ENCODE results near the gene BAIAP2L1.
"Not testable (repeated sequence)": the region's sequence is repeated elsewhere in the genome, so short reads cannot be mapped to it uniquely, and the experiment has no call there.

The BAIAP2L1 gene

GRCh38 chr7:98396768-98397167 is 4.1 kb downstream of the BAIAP2L1 start:
- no peaks in the 10 kb centered on the region for H3K36me3 ChIP-seq (ENCODE audit: insufficient read depth, low read depth, low read length)
- no peak overlapping the region for H3K4me3 ChIP-seq (ENCODE audit: low read length)

GRCh38 chr7:98395951-98396350 is 4.9 kb downstream of the BAIAP2L1 start:
- H3K9ac ChIP-seq (ENCODE audit: low read depth, low read length) = no peak overlapping the region
- H3K27ac ChIP-seq (ENCODE audit: low read length) = no peak overlapping the region
- H3K36me3 ChIP-seq (ENCODE audit: insufficient read depth, low read depth, low read length) = no peaks in the 10 kb centered on the region
- H3K27me3 ChIP-seq (ENCODE audit: insufficient read depth, low read length) = no peaks in the 10 kb centered on the region
- no peak overlapping the region for H3K4me3 ChIP-seq (ENCODE audit: low read length)
- no peaks in the 10 kb centered on the region for H3K9me3 ChIP-seq (ENCODE audit: insufficient read depth, low read depth, low read length)
- peaks cover 7% of the 10 kb centered on the region; the same call in 1 of the 2 replicates for H3K4me1 ChIP-seq (ENCODE audit: insufficient read depth, low read length)

More at GRCh38 chr7:98396768-98397167, 4.1 kb downstream of the BAIAP2L1 start:
- H3K27me3 ChIP-seq (ENCODE audit: insufficient read depth, low read length) = no peaks in the 10 kb centered on the region; the same call in 1 of the 2 replicates
- no peaks in the 10 kb centered on the region for H3K9me3 ChIP-seq (ENCODE audit: insufficient read depth, low read depth, low read length)
- H3K27ac ChIP-seq (ENCODE audit: low read length) = no peak overlapping the region
- H3K4me1 ChIP-seq (ENCODE audit: insufficient read depth, low read length) = peaks cover 7% of the 10 kb centered on the region; the same call in 1 of the 2 replicates
- no peak overlapping the region for H3K9ac ChIP-seq (ENCODE audit: low read depth, low read length)

DNA sequence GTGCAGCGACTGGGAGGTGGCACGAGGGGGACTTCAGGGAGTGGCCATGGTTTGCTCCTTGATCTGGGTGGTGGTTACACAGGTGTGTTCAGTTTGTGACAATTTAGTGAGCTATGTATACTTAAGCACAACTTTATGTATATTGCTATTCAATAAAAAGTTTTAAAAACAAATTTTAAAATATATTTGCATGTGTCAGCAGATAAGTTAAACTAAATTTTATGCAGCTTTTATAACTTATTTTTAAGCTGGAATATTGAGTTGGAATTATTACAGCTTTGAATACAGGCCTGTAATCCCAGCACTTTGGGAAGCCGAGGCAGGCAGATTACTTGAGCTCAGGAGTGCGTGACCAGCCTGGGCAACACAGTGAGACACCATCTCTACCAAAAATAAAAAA is 5.4 kb downstream of the BAIAP2L1 start:
- H3K9me3 ChIP-seq (ENCODE audit: insufficient read depth, low read depth, low read length) = no peaks in the 10 kb centered on the region
- H3K27me3 ChIP-seq (ENCODE audit: insufficient read depth, low read length) = no peaks in the 10 kb centered on the region
- no peak overlapping the region for H3K27ac ChIP-seq (ENCODE audit: low read length)
- H3K4me3 ChIP-seq (ENCODE audit: low read length) = no peak overlapping the region
- H3K9ac ChIP-seq (ENCODE audit: low read depth, low read length) = no peak overlapping the region
- H3K36me3 ChIP-seq (ENCODE audit: insufficient read depth, low read depth, low read length) = no peaks in the 10 kb centered on the region
- H3K4me1 ChIP-seq (ENCODE audit: insufficient read depth, low read length) = peaks cover 7% of the 10 kb centered on the region; the same call in 1 of the 2 replicates

DNA sequence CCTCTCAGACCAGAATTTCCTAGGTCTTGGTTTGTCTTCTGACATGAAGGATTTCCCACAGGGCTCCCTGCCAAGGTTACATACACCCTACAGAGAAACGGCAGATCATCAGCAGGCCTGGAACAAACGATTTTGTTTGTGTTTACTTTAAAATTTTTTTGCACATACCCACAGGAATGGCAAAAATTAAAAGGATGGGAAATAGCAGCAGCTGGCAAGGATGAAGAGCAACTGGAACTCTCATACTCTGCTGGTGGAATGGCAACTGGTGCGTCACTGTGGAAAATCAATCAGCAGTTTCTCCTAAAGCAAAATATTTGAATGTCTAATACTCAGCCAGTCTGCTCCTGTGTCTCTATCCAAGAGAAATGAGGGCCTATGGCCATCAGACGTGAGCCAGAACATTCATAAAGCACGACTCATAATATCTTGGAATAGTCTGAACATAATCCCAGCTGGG is 6.5 kb downstream of the BAIAP2L1 start:
- H3K27ac ChIP-seq (ENCODE audit: low read length) = no peak overlapping the region
- H3K9me3 ChIP-seq (ENCODE audit: insufficient read depth, low read depth, low read length) = no peaks in the 10 kb centered on the region
- peaks cover 7% of the 10 kb centered on the region; the same call in 1 of the 2 replicates for H3K4me1 ChIP-seq (ENCODE audit: insufficient read depth, low read length)

DNA sequence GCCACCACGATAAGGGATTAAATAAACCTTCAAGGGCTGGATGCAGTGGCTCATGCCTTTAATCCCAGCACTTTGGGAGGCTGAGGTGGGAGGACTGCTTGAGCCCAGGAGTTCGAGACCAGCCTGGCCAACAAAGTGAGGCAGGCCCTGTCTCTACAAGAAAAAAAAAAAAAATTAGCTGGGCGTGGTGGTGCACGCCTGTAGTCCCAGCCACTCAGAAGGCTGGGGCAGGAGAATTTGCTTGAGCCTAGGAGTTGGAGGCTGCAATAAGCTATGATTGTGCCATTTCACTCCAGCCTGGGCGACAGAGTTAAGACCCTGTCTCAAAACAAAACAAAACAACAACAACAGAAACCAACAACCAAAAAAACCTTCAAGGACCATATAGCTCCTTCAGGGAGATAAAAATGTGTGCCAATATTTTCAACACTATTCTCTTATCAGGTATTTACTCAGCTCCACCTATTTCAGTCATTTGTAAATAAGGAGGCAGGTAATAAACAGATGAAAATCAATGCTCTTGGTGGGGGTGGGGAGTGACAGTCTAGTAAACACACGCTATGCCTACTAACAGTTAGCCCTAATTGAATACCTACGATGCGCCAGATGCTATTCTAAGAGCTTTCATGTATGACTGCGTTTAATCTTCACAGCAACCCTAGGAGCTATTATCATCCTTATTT is 13.2 kb downstream of the BAIAP2L1 start:
- no peaks in the 10 kb centered on the region; the same call in 1 of the 2 replicates for H3K4me1 ChIP-seq (ENCODE audit: insufficient read depth, low read length)
- no peak overlapping the region for H3K9ac ChIP-seq (ENCODE audit: low read depth, low read length)
- no peak overlapping the region for H3K27ac ChIP-seq (ENCODE audit: low read length)
- H3K9me3 ChIP-seq (ENCODE audit: insufficient read depth, low read depth, low read length) = no peaks in the 10 kb centered on the region
- H3K36me3 ChIP-seq (ENCODE audit: insufficient read depth, low read depth, low read length) = 0 out of 2 replicates have a peak, but pooled peaks cover 9% of the 10 kb centered on the region
- H3K4me3 ChIP-seq (ENCODE audit: low read length) = no peak overlapping the region
- no peaks in the 10 kb centered on the region for H3K27me3 ChIP-seq (ENCODE audit: insufficient read depth, low read length)

More for the DNA sequence above, 6.5 kb downstream of the BAIAP2L1 start:
- Histone ChIP-seq H3K36me3 (ENCODE audit: insufficient read depth, low read depth, low read length) (no peaks in the 10 kb centered on the region), H3K4me3 (ENCODE audit: low read length) (no peak overlapping the region), H3K9ac (ENCODE audit: low read depth, low read length) (no peak overlapping the region), H3K27me3 (ENCODE audit: insufficient read depth, low read length) (no peaks in the 10 kb centered on the region)

DNA sequence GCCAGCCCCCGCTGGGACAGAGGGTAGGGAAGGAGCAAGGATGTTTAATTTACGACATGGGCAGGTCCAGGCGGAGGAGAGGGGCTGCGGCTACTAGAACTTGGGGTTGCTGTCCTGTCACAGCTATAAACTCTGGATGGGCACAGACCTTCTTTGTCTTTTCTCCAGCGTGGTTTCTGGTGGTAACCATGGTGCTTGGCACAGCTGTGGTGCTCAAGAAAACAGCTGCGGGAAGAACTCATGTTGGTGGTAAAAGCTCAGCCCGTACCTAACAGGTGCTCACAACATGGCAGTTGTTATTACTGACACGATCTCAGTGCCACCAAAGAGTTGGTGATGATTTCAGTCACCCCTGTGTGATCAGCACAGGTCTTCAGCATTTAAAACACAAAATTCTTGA is 13.8 kb downstream of the BAIAP2L1 start:
- Histone ChIP-seq H3K9me3 (ENCODE audit: insufficient read depth, low read depth, low read length) (no peaks in the 10 kb centered on the region), H3K36me3 (ENCODE audit: insufficient read depth, low read depth, low read length) (0 out of 2 replicates have a peak, but pooled peaks cover 9% of the 10 kb centered on the region), H3K4me1 (ENCODE audit: insufficient read depth, low read length) (no peaks in the 10 kb centered on the region; the same call in 1 of the 2 replicates), H3K9ac (ENCODE audit: low read depth, low read length) (no peak overlapping the region), H3K4me3 (ENCODE audit: low read length) (no peak overlapping the region), H3K27me3 (ENCODE audit: insufficient read depth, low read length) (no peaks in the 10 kb centered on the region), H3K27ac (ENCODE audit: low read length) (no peak overlapping the region)

- H3K4me3 ChIP-seq (ENCODE audit: low read length); H3K27ac ChIP-seq (ENCODE audit: low read length); H3K36me3 ChIP-seq (ENCODE audit: insufficient read depth, low read depth, low read length); H3K9me3 ChIP-seq (ENCODE audit: insufficient read depth, low read depth, low read length); H3K4me1 ChIP-seq (ENCODE audit: insufficient read depth, low read length); H3K9ac ChIP-seq (ENCODE audit: low read depth, low read length); H3K27me3 ChIP-seq (ENCODE audit: insufficient read depth, low read length): not testable (repeated sequence)
Measured at GRCh38 chr7:98385532-98385931, 15.4 kb downstream of the BAIAP2L1 start.

DNA sequence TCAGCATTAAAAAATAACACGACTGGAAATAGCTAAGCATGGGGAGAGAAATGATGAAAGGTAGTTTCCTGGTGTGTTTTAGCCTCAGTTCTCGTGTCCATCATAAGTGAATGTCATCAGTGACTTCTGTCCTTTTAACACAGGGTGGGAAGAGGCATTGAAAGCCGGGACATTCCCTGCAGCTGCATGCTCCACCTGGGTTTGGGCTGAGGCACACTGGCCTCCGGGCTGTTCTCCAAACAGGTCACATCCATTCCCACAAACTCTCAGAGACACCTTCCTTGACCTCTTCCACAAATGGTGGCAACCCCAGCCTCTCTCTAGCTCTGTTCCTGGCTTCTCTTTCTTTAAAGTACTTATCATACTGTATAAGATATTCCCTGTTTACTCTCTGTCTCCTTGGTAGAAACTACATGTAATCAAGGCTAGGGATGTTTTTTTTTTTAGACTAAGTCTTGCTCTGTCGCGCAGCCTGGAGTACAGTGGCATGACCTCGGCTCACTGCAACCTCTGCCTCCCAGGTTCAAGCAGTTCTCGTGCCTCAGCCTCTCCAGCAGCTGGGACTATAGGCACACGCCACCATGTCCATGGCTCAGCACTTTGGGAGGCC is 22.6 kb downstream of the BAIAP2L1 start:
- Histone ChIP-seq H3K27ac (ENCODE audit: low read length) (no peak overlapping the region), H3K9me3 (ENCODE audit: insufficient read depth, low read depth, low read length) (no peaks in the 10 kb centered on the region)

GRCh38 chr7:98376711-98377110 is 24.2 kb downstream of the BAIAP2L1 start:
- H3K4me1 ChIP-seq (ENCODE audit: insufficient read depth, low read length) = no peaks in the 10 kb centered on the region
- H3K9me3 ChIP-seq (ENCODE audit: insufficient read depth, low read depth, low read length) = no peaks in the 10 kb centered on the region
- no peak overlapping the region for H3K27ac ChIP-seq (ENCODE audit: low read length)
- no peak overlapping the region for H3K9ac ChIP-seq (ENCODE audit: low read depth, low read length)
- H3K27me3 ChIP-seq (ENCODE audit: insufficient read depth, low read length) = no peaks in the 10 kb centered on the region
- 0 out of 2 replicates have a peak, but pooled peaks cover 10% of the 10 kb centered on the region for H3K36me3 ChIP-seq (ENCODE audit: insufficient read depth, low read depth, low read length)
- H3K4me3 ChIP-seq (ENCODE audit: low read length) = no peak overlapping the region

More for the DNA sequence above, 22.6 kb downstream of the BAIAP2L1 start:
- Histone ChIP-seq H3K36me3 (ENCODE audit: insufficient read depth, low read depth, low read length) (0 out of 2 replicates have a peak, but pooled peaks cover 10% of the 10 kb centered on the region), H3K4me1 (ENCODE audit: insufficient read depth, low read length) (no peaks in the 10 kb centered on the region), H3K9ac (ENCODE audit: low read depth, low read length) (no peak overlapping the region), H3K4me3 (ENCODE audit: low read length) (no peak overlapping the region), H3K27me3 (ENCODE audit: insufficient read depth, low read length) (no peaks in the 10 kb centered on the region)

DNA sequence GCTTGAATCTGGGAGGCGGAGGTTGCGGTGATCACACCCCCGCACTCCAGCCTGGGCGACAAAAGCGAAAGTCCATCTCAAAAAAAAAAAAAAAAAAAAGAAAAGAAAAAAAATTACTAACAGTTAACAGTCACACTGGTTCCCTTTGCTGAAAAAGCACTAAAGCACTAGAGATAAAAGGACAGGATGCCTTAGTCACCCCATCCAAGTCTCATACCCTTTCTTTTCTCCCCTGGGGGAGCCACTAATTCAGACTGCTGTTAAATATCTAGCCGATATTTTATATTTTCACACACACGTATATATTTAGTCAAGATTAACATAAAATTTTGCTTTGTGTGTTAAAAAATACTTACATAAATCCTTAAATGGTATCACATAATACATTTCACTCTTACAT is 25.2 kb downstream of the BAIAP2L1 start:
- Histone ChIP-seq H3K9ac (ENCODE audit: low read depth, low read length) (no peak overlapping the region), H3K36me3 (ENCODE audit: insufficient read depth, low read depth, low read length) (0 out of 2 replicates have a peak, but pooled peaks cover 10% of the 10 kb centered on the region), H3K4me1 (ENCODE audit: insufficient read depth, low read length) (no peaks in the 10 kb centered on the region), H3K9me3 (ENCODE audit: insufficient read depth, low read depth, low read length) (no peaks in the 10 kb centered on the region), H3K27ac (ENCODE audit: low read length) (no peak overlapping the region), H3K27me3 (ENCODE audit: insufficient read depth, low read length) (no peaks in the 10 kb centered on the region), H3K4me3 (ENCODE audit: low read length) (no peak overlapping the region)

- H3K9ac ChIP-seq (ENCODE audit: low read depth, low read length) = no peak overlapping the region
- no peaks in the 10 kb centered on the region for H3K4me1 ChIP-seq (ENCODE audit: insufficient read depth, low read length)
- H3K27me3 ChIP-seq (ENCODE audit: insufficient read depth, low read length) = no peaks in the 10 kb centered on the region
- no peak overlapping the region for H3K4me3 ChIP-seq (ENCODE audit: low read length)
- H3K9me3 ChIP-seq (ENCODE audit: insufficient read depth, low read depth, low read length) = no peaks in the 10 kb centered on the region
- 0 out of 2 replicates have a peak, but pooled peaks cover 10% of the 10 kb centered on the region for H3K36me3 ChIP-seq (ENCODE audit: insufficient read depth, low read depth, low read length)
- H3K27ac ChIP-seq (ENCODE audit: low read length) = no peak overlapping the region
Measured at GRCh38 chr7:98374285-98374680, 26.6 kb downstream of the BAIAP2L1 start.

- no peak overlapping the region for H3K27ac ChIP-seq (ENCODE audit: low read length)
- H3K36me3 ChIP-seq (ENCODE audit: insufficient read depth, low read depth, low read length) = 0 out of 2 replicates have a peak, but pooled peaks cover 10% of the 10 kb centered on the region
Measured at GRCh38 chr7:98372993-98373392, 27.9 kb downstream of the BAIAP2L1 start.

More at GRCh38 chr7:98372993-98373392, 27.9 kb downstream of the BAIAP2L1 start:
- Histone ChIP-seq H3K4me3 (ENCODE audit: low read length) (no peak overlapping the region), H3K4me1 (ENCODE audit: insufficient read depth, low read length) (no peaks in the 10 kb centered on the region), H3K9me3 (ENCODE audit: insufficient read depth, low read depth, low read length) (no peaks in the 10 kb centered on the region), H3K9ac (ENCODE audit: low read depth, low read length) (no peak overlapping the region), H3K27me3 (ENCODE audit: insufficient read depth, low read length) (no peaks in the 10 kb centered on the region)
